CD14-positive monocyte (primary cell): ENCODE results near the gene PRICKLE1. TPM values are rescaled to one million over a fixed set of nuclear protein-coding genes. Genes with fewer than 3 reads are reported as not detected.

ENCODE experiments used
- DNase-seq, 3 donors: peaks; one replicate each; pipeline ENCODE4 v3.0.0-alpha.2; 2011 to 2022
- H2AFZ ChIP-seq: 2 replicates; pipeline ENCODE4 v1.6.0; 2012; ENCODE audit warnings: mild to moderate bottlenecking, low read depth, low read length, inconsistent platforms; ENCODE audit not compliant: insufficient read depth, poor library complexity, severe bottlenecking
- H3K27ac ChIP-seq, 2 donors: 1 replicate in 1 of 2; 2 replicates in 1 of 2; pipeline ENCODE4 v1.5.1; 2012 to 2013; ENCODE audit warnings: low read length in 2 of 2, control low read depth in 1 of 2, inconsistent platforms in 1 of 2, low read depth in 1 of 2, mild to moderate bottlenecking in 1 of 2
- H3K27me3 ChIP-seq, 2 donors: one replicate each; pipeline versions ENCODE4 v1.6.0 to v1.6.1; 2011 to 2013; ENCODE audit warnings: low read length in 2 of 2; ENCODE audit not compliant: control insufficient read depth in 2 of 2, insufficient read depth in 2 of 2
- H3K36me3 ChIP-seq, 2 donors: replicated peaks in 1 of 2; 1 replicate in 1 of 2; 2 replicates in 1 of 2; pipeline versions ENCODE4 v1.5.1 to v1.6.1; 2012 to 2013; ENCODE audit warnings: low read length in 2 of 2, control low read depth in 1 of 2, inconsistent platforms in 1 of 2, mild to moderate bottlenecking in 1 of 2; ENCODE audit not compliant: insufficient read depth in 2 of 2, control insufficient read depth in 1 of 2
- H3K4me1 ChIP-seq, 2 donors: 1 replicate in 1 of 2; 2 replicates in 1 of 2; pipeline versions ENCODE4 v1.5.1 to v1.6.1; 2012 to 2013; ENCODE audit warnings: low read length in 2 of 2, control low read depth in 1 of 2, inconsistent platforms in 1 of 2, mild to moderate bottlenecking in 1 of 2, moderate library complexity in 1 of 2; ENCODE audit not compliant: insufficient read depth in 2 of 2, control insufficient read depth in 1 of 2
- H3K4me2 ChIP-seq: replicated peaks from 2 replicates; pipeline ENCODE3; 2012; ENCODE audit warnings: low read length, moderate library complexity, mild to moderate bottlenecking; ENCODE audit not compliant: poor library complexity, severe bottlenecking; ENCODE audit errors: extremely low read depth
- H3K4me3 ChIP-seq, 3 experiments: fragments of 200-600 bp in 1 of 3; sonication (generic) in 1 of 3; replicated peaks in 1 of 3; 1 replicate in 2 of 3; 2 replicates in 1 of 3; pipeline ENCODE4 v1.5.1; 2011 to 2013; ENCODE audit warnings: low read length in 3 of 3, mild to moderate bottlenecking in 3 of 3, control low read depth in 2 of 3, low read depth in 2 of 3, inconsistent platforms in 1 of 3, moderate library complexity in 1 of 3
- H3K79me2 ChIP-seq: 2 replicates; pipeline ENCODE4 v1.6.0; 2012; ENCODE audit warnings: mild to moderate bottlenecking, control low read depth, inconsistent platforms, low read length, moderate library complexity; ENCODE audit not compliant: insufficient read depth
- H3K9ac ChIP-seq: 2 replicates; pipeline ENCODE4 v1.6.0; 2017; ENCODE audit warnings: low read length, mild to moderate bottlenecking; ENCODE audit not compliant: insufficient read depth, poor library complexity, severe bottlenecking
- H3K9me3 ChIP-seq, 2 donors: replicated peaks in 1 of 2; 1 replicate in 1 of 2; 2 replicates in 1 of 2; pipeline versions ENCODE4 v1.5.1 to v1.6.1; 2012 to 2013; ENCODE audit warnings: low read length in 2 of 2, control low read depth in 1 of 2; ENCODE audit not compliant: control insufficient read depth in 1 of 2, insufficient read depth in 1 of 2
- H4K20me1 ChIP-seq: 2 replicates; pipeline ENCODE4 v1.6.0; 2012; ENCODE audit warnings: mild to moderate bottlenecking, low read length, control low read depth, moderate library complexity; ENCODE audit not compliant: insufficient read depth
- H3K27ac Mint-ChIP-seq, 7 donors: one replicate each; pipeline ENCODE4 v1.8.0; 2020; ENCODE audit warnings: mild to moderate bottlenecking in 7 of 7, mixed read lengths in 7 of 7, moderate library complexity in 6 of 7, inconsistent platforms in 2 of 7
- H3K27me3 Mint-ChIP-seq, 3 donors: one replicate each; pipeline ENCODE4 v1.8.0; 2021 to 2022; ENCODE audit warnings: low read depth in 3 of 3, mild to moderate bottlenecking in 3 of 3, mixed read lengths in 3 of 3, moderate library complexity in 3 of 3, inconsistent platforms in 1 of 3
- H3K36me3 Mint-ChIP-seq, 2 donors: one replicate each; pipeline ENCODE4 v1.8.0; 2020; ENCODE audit warnings: mixed read lengths in 2 of 2, inconsistent platforms in 1 of 2, mild to moderate bottlenecking in 1 of 2
- H3K4me1 Mint-ChIP-seq: one replicate; pipeline ENCODE4 v1.8.0; 2020; ENCODE audit warnings: mild to moderate bottlenecking, mixed read lengths
- H3K4me3 Mint-ChIP-seq, 2 donors: one replicate each; pipeline ENCODE4 v1.8.0; 2020; ENCODE audit warnings: mild to moderate bottlenecking in 2 of 2, mixed read lengths in 2 of 2, moderate library complexity in 1 of 2
- H3K9me3 Mint-ChIP-seq, 7 donors: one replicate each; pipeline ENCODE4 v1.8.0; 2020 to 2022; ENCODE audit warnings: mixed read lengths in 7 of 7, mild to moderate bottlenecking in 6 of 7, moderate library complexity in 6 of 7, inconsistent platforms in 2 of 7
- CTCF ChIP-seq: fragments of 200-600 bp; IDR thresholded peaks from one replicate; pipeline ENCODE4 v1.8.0; 2022; ENCODE audit warnings: antibody characterized with exemption, mild to moderate bottlenecking
- WGBS: methylation state at CpG from one replicate; pipeline ENCODE4 v1.1.5; 2013; ENCODE audit warnings: missing lambda C conversion rate; ENCODE audit not compliant: insufficient coverage; 5-methylcytosine and 5-hydroxymethylcytosine counted together
- intact Hi-C, 2 donors: fragments of 100-400 bp; cut with micrococcal nuclease; formaldehyde crosslinking; loops; one replicate each; pipeline versions ENCODE4 v1.15.0 to v1.15.1; 2023
- polyA plus RNA-seq, 3 donors: library from polyadenylated mRNA; depleted of rRNA in 1 of 3; unstranded in 2 of 3; stranded (reverse) in 1 of 3; fragments of 300-500 nt in 2 of 3; fragments of >200 nt in 1 of 3; fragmentation: Illumina TruSeq in 2 of 3; gene quantifications; 1 replicate in 2 of 3; 2 replicates in 1 of 3; pipeline ENCODE4 v1.2.3, GENCODE V29; 2012 to 2021

PRICKLE1 gene
- polyA plus RNA-seq, 3 donors: 1.3 to 5.1 (median 2.6) TPM

GRCh38 chr12:42442311-42442759 lies 147.2 kb downstream of the PRICKLE1 start:
- 98% methylated on average over 16 of the region's 19 CpGs for WGBS
- H3K27me3 Mint-ChIP-seq: peaks cover 0 to 2% (median 0%) of the 10 kb centered on the region in 3 donors
- no peak overlapping the region for H3K4me2 ChIP-seq
- H3K4me3 ChIP-seq: no peak overlapping the region
- H3K9me3 Mint-ChIP-seq: peaks cover 0 to 3% (median 2%) of the 10 kb centered on the region in 7 donors
- H4K20me1 ChIP-seq: no peaks in the 10 kb centered on the region
- no peaks in the 10 kb centered on the region for H3K4me1 Mint-ChIP-seq
- H3K9me3 ChIP-seq: peaks cover 0 to 2% of the 10 kb centered on the region in 2 donors
- no peaks in the 10 kb centered on the region for H3K4me1 ChIP-seq
- TF ChIP-seq CTCF: no peak
- intact Hi-C loops: no loop called here
- no peak overlapping the region for H2AFZ ChIP-seq
- no peak overlapping the region for H3K4me3 Mint-ChIP-seq
- no peaks in the 10 kb centered on the region for H3K27me3 ChIP-seq
- peaks cover 32 to 83% of the 10 kb centered on the region in 2 donors for H3K36me3 ChIP-seq
- peaks cover 57 to 79% of the 10 kb centered on the region in 2 donors for H3K36me3 Mint-ChIP-seq
- no peak overlapping the region for H3K9ac ChIP-seq
- DNase-seq: no peak
- no peak overlapping the region for H3K27ac Mint-ChIP-seq
- H3K79me2 ChIP-seq: no peaks in the 10 kb centered on the region
- no peak overlapping the region for H3K27ac ChIP-seq

- 94% methylated on average over 10 of the region's 11 CpGs for WGBS
- Histone ChIP-seq H4K20me1 (no peaks in the 10 kb centered on the region), H3K4me3 (no peak overlapping the region), H3K9me3 (peaks cover 0 to 2% of the 10 kb centered on the region in 2 donors), H3K79me2 (no peaks in the 10 kb centered on the region), H3K4me2 (no peak overlapping the region), H3K27me3 (no peaks in the 10 kb centered on the region), H3K36me3 (peaks cover 18 to 79% of the 10 kb centered on the region in 2 donors), H3K9ac (no peak overlapping the region), H2AFZ (no peak overlapping the region), H3K4me1 (no peaks in the 10 kb centered on the region), H3K27ac (no peak overlapping the region)
- Mint-ChIP-seq H3K27me3 (peaks cover 0 to 2% (median 0%) of the 10 kb centered on the region in 3 donors), H3K36me3 (peaks cover 58 to 67% of the 10 kb centered on the region in 2 donors), H3K27ac (no peak overlapping the region), H3K4me3 (no peak overlapping the region), H3K9me3 (peaks cover 0 to 4% (median 2%) of the 10 kb centered on the region in 7 donors), H3K4me1 (no peaks in the 10 kb centered on the region)
- intact Hi-C loops: no loop called here
- no peak for DNase-seq
- TF ChIP-seq CTCF: no peak
Measured at GRCh38 chr12:42440608-42441007, 148.9 kb downstream of the PRICKLE1 start.
